Measurements from ENCODE around the gene RAD9A. TPM values are rescaled to one million over a fixed set of nuclear protein-coding genes. Genes with fewer than 3 reads are reported as not detected.

RAD9A gene
- polyA plus RNA-seq, 1 of the 3 experiments (the other 2 are of a cell fraction): 22.3 TPM

DNA sequence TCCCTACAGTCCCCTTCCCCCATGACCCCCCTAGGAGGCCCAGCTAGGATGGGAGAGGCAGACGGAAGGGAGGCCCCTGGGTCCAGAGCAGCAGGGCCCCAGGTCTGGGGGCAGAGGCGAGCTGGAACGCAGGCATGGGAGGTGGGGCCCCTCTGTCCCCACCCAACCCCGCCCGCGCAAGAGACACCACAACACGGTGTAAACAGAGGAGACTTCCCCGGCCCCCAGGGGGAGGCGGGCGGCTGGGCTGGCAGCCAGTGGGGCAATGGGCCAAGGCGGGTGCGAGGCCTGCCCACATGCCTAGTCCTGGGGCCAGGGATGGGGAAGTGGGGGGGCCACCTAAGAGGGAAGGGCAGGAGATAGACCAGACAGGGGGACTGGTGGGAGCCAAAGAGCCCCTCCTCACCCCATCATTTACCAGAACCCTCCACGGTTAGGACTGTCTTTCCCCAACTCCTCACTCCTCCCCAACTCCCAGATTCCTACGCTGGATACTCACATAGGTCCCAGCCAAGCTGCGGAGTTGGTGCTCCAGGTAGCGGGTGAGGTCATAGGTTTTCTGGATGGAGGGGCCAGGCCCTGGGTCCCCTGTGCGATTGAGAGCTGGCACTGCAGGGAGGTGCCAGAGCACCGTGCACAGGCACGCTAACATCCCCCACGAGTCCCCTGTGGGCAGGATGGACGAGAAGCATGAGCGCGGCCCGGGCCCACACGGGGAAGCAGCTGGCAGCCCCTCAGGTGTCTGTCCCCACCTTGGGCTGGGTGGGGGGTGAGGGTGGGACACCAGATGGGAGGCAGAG, 24.6 kb upstream of the RAD9A start:
- Histone ChIP-seq H3K27ac (ENCODE audit: low read depth in 2 of 2, low read length in 1 of 2) (no peak overlapping the region), H3K27me3 (ENCODE audit: insufficient read depth) (no peaks in the 10 kb centered on the region), H3K4me2 (no peak overlapping the region), H4K20me1 (ENCODE audit: insufficient read depth) (peaks cover 76% of the 10 kb centered on the region), H2AFZ (ENCODE audit: low read depth) (no peak overlapping the region), H3K9me2 (no peaks in the 10 kb centered on the region), H3K9ac (no peak overlapping the region), H3K79me2 (ENCODE audit: insufficient read depth) (peaks cover 74% of the 10 kb centered on the region), H3K4me1 (ENCODE audit: control insufficient read depth in 1 of 2, insufficient read depth in 2 of 2, low read depth in 1 of 2, low read length in 1 of 2) (peaks cover 17 to 27% of the 10 kb centered on the region in 2 experiments; a peak in 3 of 4 replicates), H3K9me3 (no peaks in the 10 kb centered on the region), H3K4me3 (ENCODE audit: low read depth in 2 of 2, low read length in 1 of 2) (no peak overlapping the region), H3K36me3 (replicated peaks in 1 of 2; ENCODE audit: control insufficient read depth in 1 of 2, insufficient read depth in 2 of 2, low read length in 1 of 2) (peaks cover 13 to 14% of the 10 kb centered on the region in 2 experiments), H3F3A (replicated peaks; ENCODE audit: insufficient read depth) (peaks cover 3% of the 10 kb centered on the region)
- no peak for DNase-seq
- WGBS (ENCODE audit: low lambda C conversion rate): 91% methylated on average over 16 of the region's 25 CpGs
- CTCF ChIA-PET: interaction anchor here (3.2 to 20.0 kb wide), 3 partner anchors 10 to 14 kb away, joined by 15 to 955 read pairs (median 78); partner anchors contain the start of genes CLCF1 and POLD4
- POLR2A ChIA-PET: interaction anchor here (1.3 kb wide), 1 partner anchor 138 kb away, joined by 3 read pairs; the partner anchor contains the start of gene PITPNM1
- TF ChIP-seq TAF1 (IDR thresholded peaks at IDR 0.05; ENCODE audit: borderline replicate concordance, low read depth, low read length): no peak
- no peak for TF ChIP-seq NFIC (IDR thresholded peaks at IDR 0.05; ENCODE audit: borderline replicate concordance)
- TF ChIP-seq SIN3A (IDR thresholded peaks at IDR 0.05; ENCODE audit: borderline replicate concordance, low read depth, low read length): no peak
- no peak for TF ChIP-seq TEAD4 (IDR thresholded peaks at IDR 0.05; ENCODE audit: borderline replicate concordance, insufficient read depth)
- no peak for TF ChIP-seq SMC3 (IDR thresholded peaks at IDR 0.05; ENCODE audit: low read depth, low read length)
- TF ChIP-seq EP300 (IDR thresholded peaks at IDR 0.05; ENCODE audit: borderline replicate concordance in 1 of 2, low read depth in 1 of 2, low read length in 1 of 2): no peak
- no peak for TF ChIP-seq MXI1 (IDR thresholded peaks at IDR 0.05; ENCODE audit: low read depth, low read length)
- TF ChIP-seq, protein P1, sequence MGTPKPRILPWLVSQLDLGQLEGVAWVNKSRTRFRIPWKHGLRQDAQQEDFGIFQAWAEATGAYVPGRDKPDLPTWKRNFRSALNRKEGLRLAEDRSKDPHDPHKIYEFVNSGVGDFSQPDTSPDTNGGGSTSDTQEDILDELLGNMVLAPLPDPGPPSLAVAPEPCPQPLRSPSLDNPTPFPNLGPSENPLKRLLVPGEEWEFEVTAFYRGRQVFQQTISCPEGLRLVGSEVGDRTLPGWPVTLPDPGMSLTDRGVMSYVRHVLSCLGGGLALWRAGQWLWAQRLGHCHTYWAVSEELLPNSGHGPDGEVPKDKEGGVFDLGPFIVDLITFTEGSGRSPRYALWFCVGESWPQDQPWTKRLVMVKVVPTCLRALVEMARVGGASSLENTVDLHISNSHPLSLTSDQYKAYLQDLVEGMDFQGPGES (IDR thresholded peaks at IDR 0.05; ENCODE audit: low read depth, low read length): no peak
- no peak for TF ChIP-seq ELF1 (IDR thresholded peaks at IDR 0.05)
- TF ChIP-seq, protein P2, sequence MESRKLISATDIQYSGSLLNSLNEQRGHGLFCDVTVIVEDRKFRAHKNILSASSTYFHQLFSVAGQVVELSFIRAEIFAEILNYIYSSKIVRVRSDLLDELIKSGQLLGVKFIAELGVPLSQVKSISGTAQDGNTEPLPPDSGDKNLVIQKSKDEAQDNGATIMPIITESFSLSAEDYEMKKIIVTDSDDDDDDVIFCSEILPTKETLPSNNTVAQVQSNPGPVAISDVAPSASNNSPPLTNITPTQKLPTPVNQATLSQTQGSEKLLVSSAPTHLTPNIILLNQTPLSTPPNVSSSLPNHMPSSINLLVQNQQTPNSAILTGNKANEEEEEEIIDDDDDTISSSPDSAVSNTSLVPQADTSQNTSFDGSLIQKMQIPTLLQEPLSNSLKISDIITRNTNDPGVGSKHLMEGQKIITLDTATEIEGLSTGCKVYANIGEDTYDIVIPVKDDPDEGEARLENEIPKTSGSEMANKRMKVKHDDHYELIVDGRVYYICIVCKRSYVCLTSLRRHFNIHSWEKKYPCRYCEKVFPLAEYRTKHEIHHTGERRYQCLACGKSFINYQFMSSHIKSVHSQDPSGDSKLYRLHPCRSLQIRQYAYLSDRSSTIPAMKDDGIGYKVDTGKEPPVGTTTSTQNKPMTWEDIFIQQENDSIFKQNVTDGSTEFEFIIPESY (IDR thresholded peaks at IDR 0.05; ENCODE audit: borderline replicate concordance, low read depth): no peak
- no peak for TF ChIP-seq GABPA (IDR thresholded peaks at IDR 0.05; ENCODE audit: low read depth)
- TF ChIP-seq, protein P3, sequence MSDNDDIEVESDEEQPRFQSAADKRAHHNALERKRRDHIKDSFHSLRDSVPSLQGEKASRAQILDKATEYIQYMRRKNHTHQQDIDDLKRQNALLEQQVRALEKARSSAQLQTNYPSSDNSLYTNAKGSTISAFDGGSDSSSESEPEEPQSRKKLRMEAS (IDR thresholded peaks at IDR 0.05; ENCODE audit: low read depth): no peak
- no peak for TF ChIP-seq POLR2AphosphoS5 (IDR thresholded peaks at IDR 0.05; ENCODE audit: low read depth, low read length)
- no peak for TF ChIP-seq JUND (IDR thresholded peaks at IDR 0.05)
- TF ChIP-seq, protein P4, sequence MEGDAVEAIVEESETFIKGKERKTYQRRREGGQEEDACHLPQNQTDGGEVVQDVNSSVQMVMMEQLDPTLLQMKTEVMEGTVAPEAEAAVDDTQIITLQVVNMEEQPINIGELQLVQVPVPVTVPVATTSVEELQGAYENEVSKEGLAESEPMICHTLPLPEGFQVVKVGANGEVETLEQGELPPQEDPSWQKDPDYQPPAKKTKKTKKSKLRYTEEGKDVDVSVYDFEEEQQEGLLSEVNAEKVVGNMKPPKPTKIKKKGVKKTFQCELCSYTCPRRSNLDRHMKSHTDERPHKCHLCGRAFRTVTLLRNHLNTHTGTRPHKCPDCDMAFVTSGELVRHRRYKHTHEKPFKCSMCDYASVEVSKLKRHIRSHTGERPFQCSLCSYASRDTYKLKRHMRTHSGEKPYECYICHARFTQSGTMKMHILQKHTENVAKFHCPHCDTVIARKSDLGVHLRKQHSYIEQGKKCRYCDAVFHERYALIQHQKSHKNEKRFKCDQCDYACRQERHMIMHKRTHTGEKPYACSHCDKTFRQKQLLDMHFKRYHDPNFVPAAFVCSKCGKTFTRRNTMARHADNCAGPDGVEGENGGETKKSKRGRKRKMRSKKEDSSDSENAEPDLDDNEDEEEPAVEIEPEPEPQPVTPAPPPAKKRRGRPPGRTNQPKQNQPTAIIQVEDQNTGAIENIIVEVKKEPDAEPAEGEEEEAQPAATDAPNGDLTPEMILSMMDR (IDR thresholded peaks at IDR 0.05): no peak
